Tibial artery (tissue), 4 donors: ENCODE results near the gene AACS.

Experiments
- DNase-seq, 2 donors: peaks; one replicate each; pipeline ENCODE4 v3.0.0-alpha.2; 2019
- H3K27ac ChIP-seq, 2 donors: fragments of 200-600 bp; sonication (generic) in 1 of 2; 1 replicate in 1 of 2; 2 replicates in 1 of 2; pipeline ENCODE4 v1.5.1; 2018 to 2019; ENCODE audit warnings: mild to moderate bottlenecking in 1 of 2
- H3K27me3 ChIP-seq, 2 donors: fragments of 200-600 bp; sonication (generic) in 1 of 2; one replicate each; pipeline versions ENCODE4 v1.5.1 to v1.6.0; 2016 to 2019
- H3K36me3 ChIP-seq, 3 donors: fragments of 200-600 bp; sonication (generic) in 2 of 3; one replicate each; pipeline ENCODE4 v1.5.1; 2016 to 2019; ENCODE audit warnings: mild to moderate bottlenecking in 2 of 3
- H3K4me1 ChIP-seq, 4 donors: fragments of 200-600 bp; sonication (generic) in 2 of 4; 1 replicate in 3 of 4; 2 replicates in 1 of 4; pipeline ENCODE4 v1.5.1; 2016 to 2019
- H3K4me3 ChIP-seq, 2 donors: fragments of 200-600 bp; sonication (generic) in 1 of 2; 1 replicate in 1 of 2; 2 replicates in 1 of 2; pipeline ENCODE4 v1.5.1; 2018 to 2019; ENCODE audit warnings: mild to moderate bottlenecking in 2 of 2
- H3K9me3 ChIP-seq, 3 donors: fragments of 200-600 bp; sonication (generic) in 1 of 3; one replicate each; pipeline ENCODE4 v1.5.1; 2016 to 2019
- CTCF ChIP-seq, 2 experiments: fragments of 200-600 bp in 1 of 2; fragments of 450-650 bp in 1 of 2; IDR thresholded peaks; one replicate each; pipeline ENCODE4 v1.5.1; 2017 to 2019; ENCODE audit warnings: antibody characterized with exemption in 2 of 2, mild to moderate bottlenecking in 1 of 2, moderate library complexity in 1 of 2
- intact Hi-C: fragments of 100-400 bp; cut with DNase I; formaldehyde crosslinking; loops from one replicate; pipeline ENCODE4 v1.15.0; 2023; ENCODE audit warnings: low total_unique reads

The AACS gene

GRCh38 chr12:125152463-125152862 is 87.2 kb downstream of the AACS start:
- intact Hi-C loops: no loop called here
- Histone ChIP-seq H3K36me3 (no peaks in the 10 kb centered on the region), H3K4me1 (no peaks in the 10 kb centered on the region), H3K27ac (no peak overlapping the region), H3K9me3 (peaks cover 0 to 6% (median 0%) of the 10 kb centered on the region in 3 donors), H3K27me3 (no peaks in the 10 kb centered on the region), H3K4me3 (no peak overlapping the region)
- DNase-seq: no peak
- TF ChIP-seq CTCF (IDR thresholded peaks at IDR 0.05): no peak

DNA sequence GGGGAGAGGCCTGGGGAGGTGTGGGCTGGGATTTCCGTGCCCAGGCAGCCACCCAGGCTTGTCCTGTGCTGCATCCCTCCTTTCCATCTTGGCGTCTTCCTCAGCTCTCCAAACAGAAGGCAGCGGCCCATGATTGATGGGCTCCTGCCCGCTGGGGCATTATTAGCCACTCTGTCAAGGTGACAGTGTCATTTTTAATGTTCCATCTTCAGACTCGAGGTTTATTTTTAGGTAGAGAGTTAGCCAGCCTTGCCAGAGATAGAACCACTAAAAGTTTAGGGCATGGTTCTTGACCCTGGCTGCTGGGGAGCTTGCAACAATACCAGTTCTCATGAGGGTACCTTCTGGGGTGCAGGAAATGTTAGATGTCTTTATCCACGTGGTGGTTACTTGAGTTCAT is 90.1 kb downstream of the AACS start:
- H3K4me1 ChIP-seq: no peaks in the 10 kb centered on the region
- H3K27ac ChIP-seq: no peak overlapping the region
- no peaks in the 10 kb centered on the region for H3K36me3 ChIP-seq
- no peaks in the 10 kb centered on the region for H3K27me3 ChIP-seq
- TF ChIP-seq CTCF (IDR thresholded peaks at IDR 0.05): no peak
- no peak overlapping the region for H3K4me3 ChIP-seq
- no peak for DNase-seq
- intact Hi-C loops: no loop called here
- H3K9me3 ChIP-seq: peaks cover 0 to 7% (median 0%) of the 10 kb centered on the region in 3 donors

GRCh38 chr12:125157177-125157576 is 91.9 kb downstream of the AACS start:
- Histone ChIP-seq H3K9me3 (peaks cover 0 to 7% (median 0%) of the 10 kb centered on the region in 3 donors), H3K36me3 (no peaks in the 10 kb centered on the region), H3K4me3 (no peak overlapping the region), H3K27me3 (no peaks in the 10 kb centered on the region), H3K4me1 (no peaks in the 10 kb centered on the region), H3K27ac (no peak overlapping the region)
- intact Hi-C loops: no loop called here
- DNase-seq: no peak
- TF ChIP-seq CTCF (IDR thresholded peaks at IDR 0.05): no peak

GRCh38 chr12:125159702-125160101 is 94.5 kb downstream of the AACS start:
- no peak for DNase-seq
- Histone ChIP-seq H3K4me3 (no peak overlapping the region), H3K36me3 (no peaks in the 10 kb centered on the region), H3K9me3 (peaks cover 0 to 7% (median 0%) of the 10 kb centered on the region in 3 donors), H3K27ac (no peak overlapping the region), H3K27me3 (no peaks in the 10 kb centered on the region), H3K4me1 (no peaks in the 10 kb centered on the region)
- intact Hi-C loops: no loop called here
- TF ChIP-seq CTCF (IDR thresholded peaks at IDR 0.05): no peak

DNA sequence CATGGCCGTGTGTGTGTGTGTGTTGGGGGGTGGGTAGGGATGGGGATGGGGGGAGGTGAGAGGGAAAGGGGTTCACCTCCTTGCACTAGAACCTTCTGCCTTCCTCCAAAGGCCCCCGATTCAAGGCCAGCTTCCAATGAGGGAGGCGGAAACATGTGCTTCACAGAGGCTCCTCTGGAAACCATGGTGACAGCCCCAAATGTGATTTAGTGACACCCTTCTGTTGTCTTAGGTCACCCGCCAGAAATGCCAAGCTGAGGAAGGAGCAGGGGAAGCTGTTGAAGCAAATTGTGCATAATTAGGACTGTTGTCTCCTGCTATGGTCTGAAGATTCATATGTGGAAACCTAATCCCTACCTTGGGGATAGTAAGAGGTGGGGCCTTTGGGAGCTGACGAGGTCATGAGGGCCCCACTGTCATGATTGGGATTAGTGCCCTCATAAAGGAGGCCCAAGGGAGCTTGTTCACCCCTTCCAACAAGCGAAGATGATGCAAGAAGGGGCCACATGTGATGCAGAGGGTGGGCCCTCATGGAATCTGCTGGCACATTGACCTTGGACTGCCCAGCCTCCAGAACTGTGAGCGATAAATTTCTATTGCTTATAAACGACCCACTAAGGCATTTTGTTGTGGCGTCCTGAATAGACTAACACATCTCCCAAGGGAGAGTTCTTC is 95.2 kb downstream of the AACS start:
- intact Hi-C loops: no loop called here
- no peak for TF ChIP-seq CTCF (IDR thresholded peaks at IDR 0.05)
- Histone ChIP-seq H3K4me3 (no peak overlapping the region), H3K9me3 (peaks cover 0 to 7% (median 0%) of the 10 kb centered on the region in 3 donors), H3K36me3 (no peaks in the 10 kb centered on the region), H3K4me1 (no peaks in the 10 kb centered on the region), H3K27me3 (no peaks in the 10 kb centered on the region), H3K27ac (no peak overlapping the region)
- no peak for DNase-seq

DNA sequence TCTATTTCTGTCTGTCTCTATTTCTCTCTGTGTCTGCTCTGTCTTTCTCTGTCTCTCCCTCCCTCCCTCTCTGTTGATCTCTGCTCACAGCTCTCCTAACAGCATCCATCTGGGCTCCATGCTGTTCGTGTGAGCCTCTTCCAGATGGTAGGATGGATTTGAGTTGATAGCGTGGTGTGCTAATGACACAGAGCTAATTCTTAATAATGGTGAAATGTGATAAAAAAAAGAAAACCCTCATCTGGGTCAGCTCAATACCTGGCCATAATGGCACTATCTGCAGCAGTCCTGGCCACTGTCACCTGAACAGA is 96.4 kb downstream of the AACS start:
- H3K4me3 ChIP-seq: no peak overlapping the region
- no peak for TF ChIP-seq CTCF (IDR thresholded peaks at IDR 0.05)
- no peak for DNase-seq
- no peaks in the 10 kb centered on the region for H3K27me3 ChIP-seq
- H3K36me3 ChIP-seq: no peaks in the 10 kb centered on the region
- no peaks in the 10 kb centered on the region for H3K4me1 ChIP-seq
- intact Hi-C loops: no loop called here
- no peak overlapping the region for H3K27ac ChIP-seq
- peaks cover 0 to 7% (median 0%) of the 10 kb centered on the region in 3 donors for H3K9me3 ChIP-seq
